Tibial nerve (tissue), 3 donors: ENCODE measurements around the gene EFHD2.

Experiments
- POLR2A ChIP-seq, 2 donors: fragments of 450-650 bp; IDR thresholded peaks; one replicate each; pipeline ENCODE4 v1.6.1; 2017; ENCODE audit warnings: antibody characterized with exemption in 2 of 2, mild to moderate bottlenecking in 2 of 2, moderate library complexity in 2 of 2
- TF ChIP-seq, protein P1 (sequence below), 5 experiments: fragments of 200-600 bp in 3 of 5; fragments of 450-650 bp in 2 of 5; sonication (generic) in 3 of 5; IDR thresholded peaks; one replicate each; pipeline ENCODE4 v1.5.1; 2016 to 2019; ENCODE audit warnings: antibody characterized with exemption in 5 of 5, mild to moderate bottlenecking in 3 of 5, moderate library complexity in 2 of 5

- no peak for TF ChIP-seq POLR2A (IDR thresholded peaks at IDR 0.05)
- TF ChIP-seq, protein P1, sequence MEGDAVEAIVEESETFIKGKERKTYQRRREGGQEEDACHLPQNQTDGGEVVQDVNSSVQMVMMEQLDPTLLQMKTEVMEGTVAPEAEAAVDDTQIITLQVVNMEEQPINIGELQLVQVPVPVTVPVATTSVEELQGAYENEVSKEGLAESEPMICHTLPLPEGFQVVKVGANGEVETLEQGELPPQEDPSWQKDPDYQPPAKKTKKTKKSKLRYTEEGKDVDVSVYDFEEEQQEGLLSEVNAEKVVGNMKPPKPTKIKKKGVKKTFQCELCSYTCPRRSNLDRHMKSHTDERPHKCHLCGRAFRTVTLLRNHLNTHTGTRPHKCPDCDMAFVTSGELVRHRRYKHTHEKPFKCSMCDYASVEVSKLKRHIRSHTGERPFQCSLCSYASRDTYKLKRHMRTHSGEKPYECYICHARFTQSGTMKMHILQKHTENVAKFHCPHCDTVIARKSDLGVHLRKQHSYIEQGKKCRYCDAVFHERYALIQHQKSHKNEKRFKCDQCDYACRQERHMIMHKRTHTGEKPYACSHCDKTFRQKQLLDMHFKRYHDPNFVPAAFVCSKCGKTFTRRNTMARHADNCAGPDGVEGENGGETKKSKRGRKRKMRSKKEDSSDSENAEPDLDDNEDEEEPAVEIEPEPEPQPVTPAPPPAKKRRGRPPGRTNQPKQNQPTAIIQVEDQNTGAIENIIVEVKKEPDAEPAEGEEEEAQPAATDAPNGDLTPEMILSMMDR (IDR thresholded peaks at IDR 0.05): no peak
Observed at GRCh38 chr1:15412843-15413242, 3.2 kb downstream of the EFHD2 start.
